Hair follicle dermal papilla cell (primary cell): Measurements from ENCODE around the gene CENPB. TPM values are rescaled to one million over a fixed set of nuclear protein-coding genes. Genes with fewer than 3 reads are reported as not detected.

Experiments used
- total RNA-seq: library from RNA; depleted of rRNA; stranded (reverse); fragments of >200 nt; gene quantifications from 2 replicates; pipeline ENCODE4 v1.2.3, GENCODE V29; 2012

The CENPB gene
- total RNA-seq: 122 and 126 TPM in 2 replicates

GRCh38 chr20:3786665-3787323 lies at the start of gene CENPB:
CENPB (minus strand) TSS chr20:3786740; CDS start chr20:3786483, 257 bp downstream.

GRCh38 chr20:3820048-3820900 lies 33.7 kb upstream of the CENPB start, which contains the start of gene AP5S1:
AP5S1 (plus strand) TSS chr20:3820547; CDS start chr20:3822118, 1,571 bp downstream.

GRCh38 chr20:3795511-3796468 lies 9.2 kb upstream of the CENPB start, which contains the start of gene CDC25B:
CDC25B (plus strand) TSS chr20:3796310; CDS start chr20:3796532, 222 bp downstream.

GRCh38 chr20:3781153-3781910 lies 5.2 kb downstream of the CENPB start, which contains the start of gene SPEF1:
SPEF1 (minus strand) TSS chr20:3781448; CDS start chr20:3781287, 161 bp downstream.

GRCh38 chr20:3767427-3768341 lies 18.9 kb downstream of the CENPB start, which contains the start of gene ADISSP:
ADISSP (minus strand) TSS chr20:3767753; CDS start chr20:3760100, 7,653 bp downstream.

Other genes starting within 250 kb of the CENPB start
- not detected in 2 replicates for gene GFRA4, start 123.3 kb downstream of the CENPB start, total RNA-seq
- 194 and 229 TPM in 2 replicates for gene ADAM33, start 104.7 kb downstream of the CENPB start, total RNA-seq
- under 0.01 TPM in 1 of 2 replicates, not detected in the other for gene SIGLEC1, start 74.1 kb downstream of the CENPB start, total RNA-seq
- 0.65 and 0.73 TPM in 2 replicates for gene HSPA12B, start 54.1 kb downstream of the CENPB start, total RNA-seq
- 30.2 and 36.7 TPM in 2 replicates for gene ADISSP, start 19.0 kb downstream of the CENPB start, total RNA-seq
- under 0.01 TPM in 1 of 2 replicates, not detected in the other for gene SPEF1, start 5.3 kb downstream of the CENPB start, total RNA-seq
- 61.3 and 70.3 TPM in 2 replicates for gene CDC25B, start 9.6 kb upstream of the CENPB start, total RNA-seq
- gene AP5S1, start 33.8 kb upstream of the CENPB start, total RNA-seq: 37.0 and 38.0 TPM in 2 replicates
- 37.5 and 46.6 TPM in 2 replicates for gene MAVS, start 60.1 kb upstream of the CENPB start, total RNA-seq
- 57.3 and 65.6 TPM in 2 replicates for gene PANK2, start 102.6 kb upstream of the CENPB start, total RNA-seq
- 25.0 and 26.1 TPM in 2 replicates for gene RNF24, start 228.8 kb upstream of the CENPB start, total RNA-seq